Panc1 (cell line): ENCODE data around the gene PTDSS2. TPM values are rescaled to one million over a fixed set of nuclear protein-coding genes. Genes with fewer than 3 reads are reported as not detected.

Experiments
- ATAC-seq: fragments of 200-7000 bp; cut with Tn5 transposase; 2 replicates; pipeline ENCODE4 v1.9.1; 2020; ENCODE audit warnings: mild to moderate bottlenecking, moderate library complexity
- BruUV-seq: library from RNA; stranded (reverse); fragments of 400-500 nt; replicated peaks from 2 replicates; lab custom pipeline; 2021; lab: Mats Ljungman, UMichigan
- CTCF ChIA-PET: fragments of 300-600 bp; sonication (Branson Sonifier 250); formaldehyde crosslinking; loops from one replicate; lab custom pipeline; 2022; ENCODE audit warnings: antibody characterized with exemption; lab: Charles Lee
- POLR2A ChIA-PET: fragments of 300-600 bp; sonication (Branson Sonifier 250); formaldehyde crosslinking; loops from one replicate; lab custom pipeline; 2022; ENCODE audit warnings: antibody characterized with exemption; lab: Charles Lee
- DNase-seq: peaks from one replicate; pipeline ENCODE4 v3.0.0-alpha.2; 2010; ENCODE audit warnings: low read depth, low spot score
- H3K27ac ChIP-seq: 2 replicates; pipeline ENCODE4 v1.5.1; 2011; ENCODE audit warnings: mild to moderate bottlenecking, low read length, inconsistent platforms
- H3K27me3 ChIP-seq: fragments of 200-500 bp; sonication (Bioruptor generic); 2 replicates; pipeline ENCODE4 v1.6.0; 2014; ENCODE audit warnings: low read length, inconsistent platforms; ENCODE audit not compliant: control insufficient read depth, insufficient read depth
- H3K36me3 ChIP-seq: fragments of 200-500 bp; sonication (Bioruptor generic); 2 replicates; pipeline ENCODE4 v1.5.1; 2014; ENCODE audit warnings: inconsistent platforms, mild to moderate bottlenecking, low read length, moderate library complexity; ENCODE audit not compliant: control insufficient read depth, insufficient read depth
- H3K4me1 ChIP-seq: 2 replicates; pipeline ENCODE4 v1.5.1; 2011; ENCODE audit warnings: inconsistent platforms, mild to moderate bottlenecking, low read length, moderate library complexity; ENCODE audit not compliant: control insufficient read depth, insufficient read depth
- H3K4me3 ChIP-seq, 2 experiments: 2 replicates each; pipeline ENCODE4 v1.5.1; 2011 to 2012; ENCODE audit warnings: low read depth in 2 of 2, low read length in 2 of 2, mild to moderate bottlenecking in 2 of 2, inconsistent platforms in 1 of 2, moderate library complexity in 1 of 2
- H3K9me3 ChIP-seq: fragments of 200-500 bp; sonication (Bioruptor generic); 2 replicates; pipeline ENCODE4 v1.5.1; 2014; ENCODE audit warnings: low read depth, mild to moderate bottlenecking, inconsistent platforms, low read length, moderate library complexity; ENCODE audit not compliant: control insufficient read depth, insufficient read depth
- POLR2AphosphoS5 ChIP-seq: IDR thresholded peaks from 2 replicates; pipeline ENCODE4 v1.6.1; 2012; ENCODE audit warnings: mild to moderate bottlenecking, low read depth, low read length, moderate library complexity
- SIN3A ChIP-seq: IDR thresholded peaks from 2 replicates; pipeline ENCODE4 v1.6.1; 2012; ENCODE audit warnings: low read depth, mild to moderate bottlenecking, low read length, moderate library complexity, borderline replicate concordance; ENCODE audit not compliant: insufficient read depth
- TCF7L2 ChIP-seq: IDR thresholded peaks from 2 replicates; pipeline ENCODE4 v1.6.1; 2011; ENCODE audit warnings: mild to moderate bottlenecking, low read depth, low read length, inconsistent platforms
- in situ Hi-C: cut with HindIII; loops from 2 replicates; pipeline ENCODE4 v1.10.0; 2016; ENCODE audit warnings: low sequenced_read_pairs, low pct_unique_long_range_greater_than_20kb
- intact Hi-C: fragments of 100-400 bp; cut with micrococcal nuclease; formaldehyde crosslinking; loops from one replicate; pipeline ENCODE4 v1.10.0; 2022; ENCODE audit not compliant: unreplicated experiment
- total RNA-seq: library from RNA; stranded (reverse); gene quantifications from one replicate; pipeline ENCODE4 v1.2.1, GENCODE V29; 2021; ENCODE audit not compliant: unreplicated experiment
- TF ChIP-seq, protein P1 (sequence below), 2 experiments: IDR thresholded peaks; 2 replicates each; pipeline ENCODE4 v1.6.1; 2011 to 2012; ENCODE audit warnings: low read depth in 2 of 2, control low read depth in 1 of 2, low read length in 1 of 2, mild to moderate bottlenecking in 1 of 2, moderate library complexity in 1 of 2; ENCODE audit not compliant: insufficient read depth in 1 of 2
- TF ChIP-seq, protein P2 (sequence below): fragments of 450-650 bp; IDR thresholded peaks from 2 replicates; pipeline ENCODE4 v1.5.1; 2017; ENCODE audit warnings: mild to moderate bottlenecking

Gene PTDSS2
- total RNA-seq, 1 experiment from 2014 or later, result 103 TPM

DNA sequence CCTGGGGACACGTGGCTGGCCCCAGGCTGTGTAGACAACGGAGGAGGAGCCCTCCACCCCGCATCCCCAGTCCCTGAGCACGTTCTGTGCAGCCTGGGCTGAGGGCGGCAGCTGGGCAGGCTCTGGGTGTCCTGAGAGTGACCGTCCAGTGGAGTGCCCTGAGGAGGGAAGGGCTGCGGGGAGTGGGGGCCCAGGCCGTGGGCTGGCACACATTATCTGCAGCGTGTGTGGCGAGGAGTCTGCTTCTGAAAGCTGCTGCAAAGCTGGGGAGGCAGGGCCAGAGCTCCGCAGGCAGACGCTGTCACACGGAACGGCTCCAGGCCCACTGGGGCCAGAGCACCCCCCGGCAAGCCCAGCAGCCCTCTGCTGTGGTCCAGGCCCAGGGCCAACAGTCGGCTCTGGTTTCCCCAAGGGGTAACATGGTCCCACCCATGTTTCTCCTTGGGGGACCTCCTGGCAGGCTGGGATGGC is 7.4 kb upstream of the PTDSS2 start:
- TF ChIP-seq TCF7L2 (no peak), SIN3A (no peak), POLR2AphosphoS5 (no peak)
- TF ChIP-seq, protein P1, sequence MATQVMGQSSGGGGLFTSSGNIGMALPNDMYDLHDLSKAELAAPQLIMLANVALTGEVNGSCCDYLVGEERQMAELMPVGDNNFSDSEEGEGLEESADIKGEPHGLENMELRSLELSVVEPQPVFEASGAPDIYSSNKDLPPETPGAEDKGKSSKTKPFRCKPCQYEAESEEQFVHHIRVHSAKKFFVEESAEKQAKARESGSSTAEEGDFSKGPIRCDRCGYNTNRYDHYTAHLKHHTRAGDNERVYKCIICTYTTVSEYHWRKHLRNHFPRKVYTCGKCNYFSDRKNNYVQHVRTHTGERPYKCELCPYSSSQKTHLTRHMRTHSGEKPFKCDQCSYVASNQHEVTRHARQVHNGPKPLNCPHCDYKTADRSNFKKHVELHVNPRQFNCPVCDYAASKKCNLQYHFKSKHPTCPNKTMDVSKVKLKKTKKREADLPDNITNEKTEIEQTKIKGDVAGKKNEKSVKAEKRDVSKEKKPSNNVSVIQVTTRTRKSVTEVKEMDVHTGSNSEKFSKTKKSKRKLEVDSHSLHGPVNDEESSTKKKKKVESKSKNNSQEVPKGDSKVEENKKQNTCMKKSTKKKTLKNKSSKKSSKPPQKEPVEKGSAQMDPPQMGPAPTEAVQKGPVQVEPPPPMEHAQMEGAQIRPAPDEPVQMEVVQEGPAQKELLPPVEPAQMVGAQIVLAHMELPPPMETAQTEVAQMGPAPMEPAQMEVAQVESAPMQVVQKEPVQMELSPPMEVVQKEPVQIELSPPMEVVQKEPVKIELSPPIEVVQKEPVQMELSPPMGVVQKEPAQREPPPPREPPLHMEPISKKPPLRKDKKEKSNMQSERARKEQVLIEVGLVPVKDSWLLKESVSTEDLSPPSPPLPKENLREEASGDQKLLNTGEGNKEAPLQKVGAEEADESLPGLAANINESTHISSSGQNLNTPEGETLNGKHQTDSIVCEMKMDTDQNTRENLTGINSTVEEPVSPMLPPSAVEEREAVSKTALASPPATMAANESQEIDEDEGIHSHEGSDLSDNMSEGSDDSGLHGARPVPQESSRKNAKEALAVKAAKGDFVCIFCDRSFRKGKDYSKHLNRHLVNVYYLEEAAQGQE (IDR thresholded peaks at IDR 0.05; ENCODE audit: insufficient read depth in 1 of 2, low read depth in 2 of 2, low read length in 1 of 2), result no peak
- TF ChIP-seq, protein P2, sequence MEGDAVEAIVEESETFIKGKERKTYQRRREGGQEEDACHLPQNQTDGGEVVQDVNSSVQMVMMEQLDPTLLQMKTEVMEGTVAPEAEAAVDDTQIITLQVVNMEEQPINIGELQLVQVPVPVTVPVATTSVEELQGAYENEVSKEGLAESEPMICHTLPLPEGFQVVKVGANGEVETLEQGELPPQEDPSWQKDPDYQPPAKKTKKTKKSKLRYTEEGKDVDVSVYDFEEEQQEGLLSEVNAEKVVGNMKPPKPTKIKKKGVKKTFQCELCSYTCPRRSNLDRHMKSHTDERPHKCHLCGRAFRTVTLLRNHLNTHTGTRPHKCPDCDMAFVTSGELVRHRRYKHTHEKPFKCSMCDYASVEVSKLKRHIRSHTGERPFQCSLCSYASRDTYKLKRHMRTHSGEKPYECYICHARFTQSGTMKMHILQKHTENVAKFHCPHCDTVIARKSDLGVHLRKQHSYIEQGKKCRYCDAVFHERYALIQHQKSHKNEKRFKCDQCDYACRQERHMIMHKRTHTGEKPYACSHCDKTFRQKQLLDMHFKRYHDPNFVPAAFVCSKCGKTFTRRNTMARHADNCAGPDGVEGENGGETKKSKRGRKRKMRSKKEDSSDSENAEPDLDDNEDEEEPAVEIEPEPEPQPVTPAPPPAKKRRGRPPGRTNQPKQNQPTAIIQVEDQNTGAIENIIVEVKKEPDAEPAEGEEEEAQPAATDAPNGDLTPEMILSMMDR, result no peak
- BruUV-seq, result no TSS peak
- DNase-seq, result no peak
- intact Hi-C loops (no loop called here), in situ Hi-C loops (no loop called here)
- ATAC-seq, result peak; percentile 15; the same call in 1 of the 2 replicates
- H3K9me3 ChIP-seq, result no peaks in the 10 kb centered on the region
- H3K4me1 ChIP-seq, result peaks cover 38% of the 10 kb centered on the region
- peak overlapping the region; percentile 60 for H3K27ac ChIP-seq
- H3K36me3 ChIP-seq, result no peaks in the 10 kb centered on the region
- CTCF ChIA-PET, result interaction anchor here (1.3 kb wide), 1 partner anchor 36 kb away, joined by 3 read pairs; no protein-coding TSS in a partner anchor
- POLR2A ChIA-PET, result no interaction called here
- no peak overlapping the region for H3K4me3 ChIP-seq
- no peaks in the 10 kb centered on the region for H3K27me3 ChIP-seq

GRCh38 chr11:443542-444199 is 6.4 kb upstream of the PTDSS2 start:
- in situ Hi-C loops, result no loop called here
- POLR2A ChIA-PET, result interaction anchor here (0.6 kb wide), 1 partner anchor 201 kb away, joined by 4 read pairs; no protein-coding TSS in a partner anchor
- Histone ChIP-seq H3K4me1 (peaks cover 39% of the 10 kb centered on the region), H3K9me3 (no peaks in the 10 kb centered on the region), H3K4me3 (no peak overlapping the region), H3K36me3 (no peaks in the 10 kb centered on the region), H3K27me3 (no peaks in the 10 kb centered on the region), H3K27ac (no peak overlapping the region)
- TF ChIP-seq TCF7L2 (no peak), POLR2AphosphoS5 (no peak), SIN3A (no peak)
- TF ChIP-seq, protein P1 (IDR thresholded peaks at IDR 0.05; ENCODE audit: insufficient read depth in 1 of 2, low read depth in 2 of 2, low read length in 1 of 2), result no peak
- TF ChIP-seq, protein P2, result no peak
- DNase-seq, result no peak
- intact Hi-C loops, result no loop called here
- no TSS peak for BruUV-seq
- no peak for ATAC-seq
- CTCF ChIA-PET, result interaction anchor here (1.3 kb wide), 1 partner anchor 37 kb away, joined by 3 read pairs; no protein-coding TSS in a partner anchor
